DND-41 (cell line): ENCODE data around the gene COL26A1.
A peak's percentile ranks its signal among the peaks of the same experiment; 100 is the strongest.

ENCODE experiments used
- EZH2 ChIP-seq: IDR thresholded peaks from 3 replicates; pipeline ENCODE4 v1.6.1; 2012; ENCODE audit warnings: borderline replicate concordance, low read depth, mild to moderate bottlenecking, moderate library complexity, low read length, inconsistent platforms; ENCODE audit not compliant: severe bottlenecking
- TF ChIP-seq, protein P1 (sequence below): IDR thresholded peaks from 2 replicates; pipeline ENCODE4 v1.5.1; 2012; ENCODE audit warnings: borderline replicate concordance, low read length, moderate library complexity, mild to moderate bottlenecking; ENCODE audit not compliant: poor library complexity, severe bottlenecking; ENCODE audit errors: extremely low read depth

DNA sequence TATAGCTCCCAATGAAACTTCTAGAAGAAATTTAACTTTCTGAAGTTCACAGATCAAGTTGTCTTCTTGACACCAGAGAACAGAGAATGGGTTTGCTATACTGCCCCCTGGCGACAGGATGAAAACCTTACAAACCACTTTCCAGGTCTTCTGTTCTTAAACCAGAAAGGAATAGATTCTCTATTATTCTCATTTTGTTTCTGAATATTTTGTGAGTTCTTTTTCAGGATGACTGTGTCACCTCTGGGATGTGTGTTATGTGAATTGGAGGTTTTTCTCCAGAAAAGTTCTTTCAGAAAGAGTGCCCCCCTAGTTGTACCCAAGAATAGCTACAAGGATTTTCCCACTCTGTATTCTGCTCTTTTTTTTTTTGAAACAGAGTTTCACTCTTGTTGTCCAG is 47.3 kb upstream of the COL26A1 start:
- TF ChIP-seq, protein P1, sequence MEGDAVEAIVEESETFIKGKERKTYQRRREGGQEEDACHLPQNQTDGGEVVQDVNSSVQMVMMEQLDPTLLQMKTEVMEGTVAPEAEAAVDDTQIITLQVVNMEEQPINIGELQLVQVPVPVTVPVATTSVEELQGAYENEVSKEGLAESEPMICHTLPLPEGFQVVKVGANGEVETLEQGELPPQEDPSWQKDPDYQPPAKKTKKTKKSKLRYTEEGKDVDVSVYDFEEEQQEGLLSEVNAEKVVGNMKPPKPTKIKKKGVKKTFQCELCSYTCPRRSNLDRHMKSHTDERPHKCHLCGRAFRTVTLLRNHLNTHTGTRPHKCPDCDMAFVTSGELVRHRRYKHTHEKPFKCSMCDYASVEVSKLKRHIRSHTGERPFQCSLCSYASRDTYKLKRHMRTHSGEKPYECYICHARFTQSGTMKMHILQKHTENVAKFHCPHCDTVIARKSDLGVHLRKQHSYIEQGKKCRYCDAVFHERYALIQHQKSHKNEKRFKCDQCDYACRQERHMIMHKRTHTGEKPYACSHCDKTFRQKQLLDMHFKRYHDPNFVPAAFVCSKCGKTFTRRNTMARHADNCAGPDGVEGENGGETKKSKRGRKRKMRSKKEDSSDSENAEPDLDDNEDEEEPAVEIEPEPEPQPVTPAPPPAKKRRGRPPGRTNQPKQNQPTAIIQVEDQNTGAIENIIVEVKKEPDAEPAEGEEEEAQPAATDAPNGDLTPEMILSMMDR: peak; percentile 74
- no peak for TF ChIP-seq EZH2
